22Rv1 (cell line): Measurements from ENCODE around the gene ANKRD65.
"Not testable (repeated sequence)": the region's sequence is repeated elsewhere in the genome, so short reads cannot be mapped to it uniquely, and the experiment has no call there.

Experiments used
- H3K27ac ChIP-seq: fragments of 450-650 bp; 2 replicates; pipeline ENCODE4 v1.5.1; 2017
- CTCF ChIP-seq: fragments of 450-650 bp; IDR thresholded peaks from 2 replicates; pipeline ENCODE4 v1.5.1; 2017; ENCODE audit warnings: mild to moderate bottlenecking
- ZFX ChIP-seq: fragments of 450-650 bp; IDR thresholded peaks from 2 replicates; pipeline ENCODE4 v1.6.1; 2017; ENCODE audit warnings: antibody characterized with exemption, borderline replicate concordance

ANKRD65 gene

DNA sequence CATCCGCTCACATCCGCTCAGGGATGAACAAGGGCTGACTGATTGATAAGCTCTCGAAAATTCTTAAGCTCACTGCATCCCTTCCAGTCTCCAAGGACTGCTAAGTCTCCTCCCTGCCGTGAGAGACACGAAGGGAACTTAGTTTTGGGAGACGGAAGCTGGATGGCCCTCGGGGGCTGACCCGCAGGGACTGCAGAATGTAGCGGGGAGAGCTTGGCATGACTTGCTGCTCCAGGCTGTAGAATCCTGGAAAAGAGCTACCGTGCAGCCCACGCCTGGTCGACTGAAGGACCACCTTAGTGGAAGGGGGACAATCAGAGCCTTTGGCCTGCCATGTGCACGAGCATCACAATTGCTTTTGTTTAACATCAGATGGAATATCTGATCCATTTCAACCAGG lies 5.3 kb downstream of the ANKRD65 start:
- no peak overlapping the region for H3K27ac ChIP-seq
- TF ChIP-seq CTCF (no peak), ZFX (no peak)

DNA sequence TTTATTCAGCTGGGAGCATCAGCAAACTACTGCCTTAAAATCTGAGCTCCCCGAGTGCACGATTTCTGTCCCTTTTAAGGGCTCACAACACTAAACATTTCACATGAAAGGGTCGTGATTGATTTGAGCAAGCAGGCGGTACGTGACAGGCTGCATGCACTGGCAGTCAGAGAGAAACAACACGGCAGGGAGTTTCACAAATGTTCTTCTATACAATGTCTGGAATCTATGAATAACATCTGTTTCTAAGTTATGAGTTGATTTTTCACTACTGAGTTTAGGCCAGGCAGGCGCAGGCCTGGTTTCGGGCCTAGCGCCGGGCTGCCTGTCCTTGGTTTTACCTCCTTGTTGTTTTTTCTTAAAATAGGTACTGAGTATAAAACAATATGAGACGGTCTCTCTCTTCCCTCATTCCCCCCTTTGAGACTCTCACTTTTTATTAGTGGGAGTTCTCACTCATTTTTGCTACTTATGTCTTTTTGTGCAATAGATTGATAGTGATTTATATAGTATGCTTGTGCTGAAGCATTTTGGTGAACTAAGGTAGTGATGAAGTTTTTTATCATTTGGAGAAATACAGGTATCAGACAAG lies 8.7 kb downstream of the ANKRD65 start:
- not testable (repeated sequence) for H3K27ac ChIP-seq

DNA sequence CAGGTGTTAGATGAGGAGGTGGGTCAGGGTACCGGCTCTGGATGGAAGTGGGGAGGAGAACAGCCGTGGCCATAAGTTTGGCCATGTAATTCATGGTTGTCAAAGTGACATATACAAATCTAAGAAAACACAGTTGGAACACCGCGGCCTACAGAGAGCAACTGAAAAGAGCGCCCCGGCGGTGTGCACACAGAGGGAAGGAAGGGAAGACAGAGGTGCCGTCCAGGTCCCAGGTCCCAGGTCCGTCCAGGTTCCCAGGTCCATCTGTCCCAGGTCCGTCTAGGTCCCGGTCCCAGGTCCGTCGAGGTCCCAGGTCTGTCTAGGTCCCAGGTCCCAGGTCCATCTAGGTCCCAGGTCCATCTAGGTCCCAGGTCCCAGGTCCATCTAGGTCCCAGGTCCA lies 9.4 kb downstream of the ANKRD65 start:
- no peak overlapping the region for H3K27ac ChIP-seq
- no peak for TF ChIP-seq ZFX

- H3K27ac ChIP-seq = not testable (repeated sequence)
Measured at GRCh38 chr1:1410238-1410637, 10.8 kb downstream of the ANKRD65 start.

- H3K27ac ChIP-seq = peak overlapping the region; percentile 78
- no peak for TF ChIP-seq ZFX
- 0 out of 2 replicates have a peak, but pooled peaks have one; percentile 11 for TF ChIP-seq CTCF
Measured at GRCh38 chr1:1407636-1408318, 13.3 kb downstream of the ANKRD65 start.

GRCh38 chr1:1406821-1407635 lies 14.0 kb downstream of the ANKRD65 start, which contains the start of gene MRPL20:
Gene MRPL20 (minus strand): TSS chr1:1407293. CDS start chr1:1407217, 76 bp downstream.
- H3K27ac ChIP-seq = peak within 1 kb of the TSS; percentile 78
- TF ChIP-seq CTCF = no peak
- TF ChIP-seq ZFX = no peak

- peak overlapping the region; percentile 78 for H3K27ac ChIP-seq
- no peak for TF ChIP-seq CTCF
- TF ChIP-seq ZFX = no peak
Measured at GRCh38 chr1:1406101-1406820, 14.8 kb downstream of the ANKRD65 start.

DNA sequence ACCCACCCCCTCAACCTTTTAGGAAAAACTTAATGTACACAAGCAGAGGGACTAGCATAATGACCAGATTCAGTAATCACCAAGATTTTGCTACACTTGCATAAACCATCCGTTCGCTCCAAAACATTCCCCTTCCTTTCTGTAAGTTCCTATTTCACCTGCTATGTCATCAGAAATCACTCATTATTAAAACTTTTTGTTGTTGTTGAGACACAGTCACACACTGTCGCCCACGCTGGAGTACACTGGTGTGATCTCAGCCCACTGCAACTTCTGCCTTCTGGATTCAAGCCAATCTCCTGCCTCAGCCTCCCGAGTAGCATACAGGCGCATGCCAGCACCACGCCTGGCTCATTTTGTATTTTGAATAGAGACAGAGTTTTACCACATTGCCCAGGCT lies 17.4 kb downstream of the ANKRD65 start:
- peak overlapping the region; percentile 80 for H3K27ac ChIP-seq
- TF ChIP-seq ZFX = no peak
- TF ChIP-seq CTCF = no peak

- H3K27ac ChIP-seq = peak overlapping the region; percentile 80
Measured at GRCh38 chr1:1402901-1403392, 18.1 kb downstream of the ANKRD65 start.
